ENCODE results near the gene TGM1.

Gene TGM1

GRCh38 chr14:24292118-24292807, 29.3 kb upstream of the TGM1 start:
- DNase-seq (ENCODE audit: low spot score), result no peak

GRCh38 chr14:24291446-24292117, 28.6 kb upstream of the TGM1 start:
- no peak for DNase-seq (ENCODE audit: low spot score)

DNA sequence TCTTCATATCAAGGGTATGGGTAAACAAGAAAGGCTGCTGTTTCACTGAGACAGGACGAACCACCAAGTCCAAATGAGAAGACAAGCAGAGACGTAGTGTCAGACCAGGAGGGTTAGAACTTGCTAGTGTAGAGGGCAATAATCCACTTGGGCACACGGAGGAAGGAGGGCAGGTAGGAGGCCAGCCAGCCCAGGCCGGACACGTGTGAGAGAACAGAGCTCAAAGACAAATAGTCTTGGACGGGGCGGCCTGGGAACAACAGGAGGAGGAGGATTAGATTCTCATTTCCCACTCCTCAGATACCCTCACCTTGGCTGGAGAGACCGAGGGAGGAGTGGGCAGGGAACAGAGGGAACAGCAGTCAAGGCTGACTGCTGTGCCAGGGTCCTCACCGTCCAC, 27.8 kb upstream of the TGM1 start:
- DNase-seq (ENCODE audit: low spot score), result no peak

- DNase-seq (ENCODE audit: low spot score), result no peak
Measured at GRCh38 chr14:24289649-24290280, 26.8 kb upstream of the TGM1 start.

- DNase-seq (ENCODE audit: low spot score), result no peak
Measured at GRCh38 chr14:24286996-24287395, 24.0 kb upstream of the TGM1 start.

- DNase-seq (ENCODE audit: low spot score), result no peak
Measured at GRCh38 chr14:24285351-24285750, 22.4 kb upstream of the TGM1 start.

- DNase-seq (ENCODE audit: low spot score), result no peak
Measured at GRCh38 chr14:24284501-24285035, 21.6 kb upstream of the TGM1 start.

GRCh38 chr14:24283796-24284460, 21.0 kb upstream of the TGM1 start:
- DNase-seq (ENCODE audit: low spot score), result no peak

DNA sequence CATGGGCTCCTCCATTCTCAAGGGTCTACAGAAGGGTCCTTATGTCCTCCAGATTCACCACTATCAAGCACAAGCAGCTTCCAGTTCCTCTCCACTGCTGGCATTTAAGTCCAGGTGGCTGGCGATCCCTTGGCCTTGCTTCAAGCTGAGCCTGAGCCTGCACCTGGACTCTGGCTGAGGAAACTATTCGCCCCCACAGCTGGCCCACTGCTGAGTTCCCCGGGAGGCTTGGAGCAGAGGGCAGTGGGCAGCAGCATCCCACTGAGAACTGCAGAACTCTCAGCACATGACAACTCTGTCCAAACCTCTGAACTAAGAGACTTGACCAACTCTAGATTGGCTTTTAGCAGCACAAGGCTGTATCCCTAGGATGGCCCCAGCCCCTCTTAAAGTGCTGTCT, 19.8 kb upstream of the TGM1 start:
- DNase-seq (ENCODE audit: low spot score), result no peak

GRCh38 chr14:24281636-24282035, 18.7 kb upstream of the TGM1 start:
- no peak for DNase-seq (ENCODE audit: low spot score)

- DNase-seq (ENCODE audit: low spot score), result no peak
Measured at GRCh38 chr14:24280797-24281460, 18.0 kb upstream of the TGM1 start.

GRCh38 chr14:24279301-24280186, 16.6 kb upstream of the TGM1 start:
- no peak for DNase-seq (ENCODE audit: low spot score)

DNA sequence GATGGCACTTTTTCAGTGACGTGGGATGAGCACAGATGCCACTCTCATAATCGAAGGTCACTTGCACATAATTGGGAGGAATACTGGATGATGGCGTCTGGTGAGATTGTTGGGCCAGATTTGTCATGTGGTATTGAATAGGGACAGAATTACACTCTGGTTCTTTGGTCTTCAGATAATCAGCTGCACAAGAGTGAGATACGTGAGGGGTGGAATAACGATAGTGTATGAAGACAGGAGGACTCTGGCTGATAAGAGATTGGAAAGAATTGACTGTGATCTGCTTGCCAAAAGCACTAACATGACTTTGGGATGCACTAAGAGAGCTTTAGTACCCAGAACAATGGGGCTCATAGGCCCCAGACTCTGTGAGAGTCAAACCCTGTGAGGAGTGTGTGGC, 15.4 kb upstream of the TGM1 start:
- no peak for DNase-seq (ENCODE audit: low spot score)

- no peak for DNase-seq (ENCODE audit: low spot score)
Measured at GRCh38 chr14:24277606-24278321, 14.8 kb upstream of the TGM1 start.

- DNase-seq (ENCODE audit: low spot score), result no peak
Measured at GRCh38 chr14:24277071-24277470, 14.1 kb upstream of the TGM1 start.

DNA sequence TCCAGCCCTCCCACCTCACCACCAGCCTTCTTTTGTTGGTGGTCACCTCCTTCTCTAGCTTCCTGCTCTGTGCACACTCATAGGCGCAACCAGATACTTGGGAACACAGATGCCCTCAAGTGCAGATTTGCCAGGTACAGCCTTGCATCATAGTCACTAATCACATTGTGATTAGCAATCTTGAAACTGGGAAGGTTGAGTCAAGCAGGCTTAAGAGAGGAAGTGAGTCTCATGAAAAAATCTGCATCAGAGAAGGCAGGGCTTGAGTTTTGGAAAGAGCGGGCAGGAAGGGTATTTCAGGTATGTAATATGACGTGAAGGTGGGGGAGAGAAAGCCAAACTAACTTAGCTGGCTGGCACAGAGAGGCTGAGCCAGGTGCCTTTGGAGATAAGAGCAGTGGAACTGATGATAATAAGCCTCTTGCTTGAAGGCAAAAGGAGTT, 11.1 kb upstream of the TGM1 start:
- DNase-seq (ENCODE audit: low spot score), result no peak

GRCh38 chr14:24273422-24273998, 10.5 kb upstream of the TGM1 start:
- DNase-seq (ENCODE audit: low spot score), result no peak

GRCh38 chr14:24272467-24272866, 9.5 kb upstream of the TGM1 start:
- no peak for DNase-seq (ENCODE audit: low spot score)

DNA sequence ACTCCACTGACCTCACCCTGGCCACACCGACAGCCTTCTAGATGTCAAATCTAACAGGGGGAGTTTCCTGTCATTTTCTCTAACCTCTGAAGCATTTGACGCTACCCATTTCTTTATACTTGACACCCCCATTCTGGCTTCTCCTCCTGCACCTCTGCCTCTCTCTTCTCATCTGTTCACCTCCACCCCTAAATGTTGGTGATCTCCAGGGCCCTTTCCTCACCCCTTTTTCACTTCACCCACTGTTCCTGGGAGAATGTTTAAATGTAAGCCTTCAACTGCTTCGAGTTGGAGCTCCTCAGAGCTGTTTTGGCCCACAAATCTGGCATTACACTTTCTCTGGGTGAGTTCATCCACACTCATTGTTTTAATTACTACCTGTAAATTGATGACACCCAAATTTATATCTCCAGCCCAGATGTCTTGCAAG, 8.9 kb upstream of the TGM1 start:
- DNase-seq (ENCODE audit: low spot score), result no peak
